ENCODE data around the gene PPIL1.

The PPIL1 gene

DNA sequence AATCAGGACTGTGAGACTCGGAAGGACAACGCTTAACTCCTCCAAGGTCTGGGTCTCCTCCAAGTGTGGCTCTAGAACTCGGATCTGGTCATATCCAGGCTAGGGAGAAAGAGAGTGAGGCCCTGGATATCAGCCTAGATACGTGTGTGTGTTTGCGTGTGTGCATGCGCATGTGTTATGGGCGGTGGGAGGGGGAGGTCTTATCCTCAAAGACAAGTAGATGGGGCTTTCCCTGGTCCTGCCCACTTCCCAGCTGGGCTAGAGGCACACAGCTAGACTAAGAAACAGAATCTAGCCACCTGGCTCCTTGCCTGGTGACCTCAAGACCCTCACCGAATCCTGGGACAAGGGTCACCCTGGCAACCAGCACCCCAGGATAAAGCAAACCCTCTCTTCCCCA, 48.6 kb downstream of the PPIL1 start:
- no peak for ATAC-seq (ENCODE audit: low read depth)
- TF ChIP-seq CTCF (IDR thresholded peaks at IDR 0.05; ENCODE audit: poor library complexity, severe bottlenecking) = no peak
- H3K4me1 ChIP-seq (ENCODE audit: insufficient read depth, poor library complexity, severe bottlenecking) = peaks cover 11% of the 10 kb centered on the region
- no peaks in the 10 kb centered on the region for H3K9me3 ChIP-seq (ENCODE audit: severe bottlenecking)
- H3K27me3 ChIP-seq (ENCODE audit: insufficient read depth, poor library complexity, severe bottlenecking) = no peaks in the 10 kb centered on the region
- no peaks in the 10 kb centered on the region for H3K36me3 ChIP-seq (ENCODE audit: low read depth)
- DNase-seq (ENCODE audit: low spot score) = no peak
- no peak overlapping the region for H3K4me3 ChIP-seq (ENCODE audit: severe bottlenecking)
- H3K27ac ChIP-seq (ENCODE audit: poor library complexity, severe bottlenecking) = no peak overlapping the region

DNA sequence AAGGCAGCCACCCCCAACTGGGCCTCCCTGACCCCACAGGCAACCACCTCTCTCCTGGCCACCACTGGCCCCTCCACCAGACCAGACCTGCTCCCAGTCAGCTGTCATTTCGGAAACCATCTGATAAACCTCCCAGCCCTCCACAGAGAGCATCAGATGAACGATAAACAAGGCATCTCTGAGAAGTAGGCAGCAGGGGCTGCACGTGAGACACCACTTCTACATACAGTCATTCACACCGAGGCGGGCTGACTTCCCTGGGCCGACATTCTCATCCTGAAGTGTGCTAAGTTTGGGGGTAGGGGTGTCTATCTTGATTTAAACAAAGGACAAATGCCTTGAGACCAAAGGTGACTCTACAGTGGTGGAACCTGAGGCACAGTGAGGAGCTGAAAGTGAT, 49.2 kb downstream of the PPIL1 start:
- Histone ChIP-seq H3K27me3 (ENCODE audit: insufficient read depth, poor library complexity, severe bottlenecking) (no peaks in the 10 kb centered on the region), H3K4me3 (ENCODE audit: severe bottlenecking) (no peak overlapping the region), H3K9me3 (ENCODE audit: severe bottlenecking) (no peaks in the 10 kb centered on the region), H3K27ac (ENCODE audit: poor library complexity, severe bottlenecking) (no peak overlapping the region), H3K4me1 (ENCODE audit: insufficient read depth, poor library complexity, severe bottlenecking) (peaks cover 16% of the 10 kb centered on the region), H3K36me3 (ENCODE audit: low read depth) (no peaks in the 10 kb centered on the region)
- TF ChIP-seq CTCF (IDR thresholded peaks at IDR 0.05; ENCODE audit: poor library complexity, severe bottlenecking) = no peak
- no peak for DNase-seq (ENCODE audit: low spot score)
- no peak for ATAC-seq (ENCODE audit: low read depth)

GRCh38 chr6:36824253-36824652, 50.4 kb downstream of the PPIL1 start:
- DNase-seq (ENCODE audit: low spot score) (no peak), ATAC-seq (ENCODE audit: low read depth) (no peak)
- H3K4me3 ChIP-seq (ENCODE audit: severe bottlenecking) = no peak overlapping the region
- no peak overlapping the region for H3K27ac ChIP-seq (ENCODE audit: poor library complexity, severe bottlenecking)
- no peaks in the 10 kb centered on the region for H3K27me3 ChIP-seq (ENCODE audit: insufficient read depth, poor library complexity, severe bottlenecking)
- peaks cover 15% of the 10 kb centered on the region for H3K4me1 ChIP-seq (ENCODE audit: insufficient read depth, poor library complexity, severe bottlenecking)
- H3K9me3 ChIP-seq (ENCODE audit: severe bottlenecking) = no peaks in the 10 kb centered on the region
- TF ChIP-seq CTCF (IDR thresholded peaks at IDR 0.05; ENCODE audit: poor library complexity, severe bottlenecking) = no peak
- no peaks in the 10 kb centered on the region for H3K36me3 ChIP-seq (ENCODE audit: low read depth)

DNA sequence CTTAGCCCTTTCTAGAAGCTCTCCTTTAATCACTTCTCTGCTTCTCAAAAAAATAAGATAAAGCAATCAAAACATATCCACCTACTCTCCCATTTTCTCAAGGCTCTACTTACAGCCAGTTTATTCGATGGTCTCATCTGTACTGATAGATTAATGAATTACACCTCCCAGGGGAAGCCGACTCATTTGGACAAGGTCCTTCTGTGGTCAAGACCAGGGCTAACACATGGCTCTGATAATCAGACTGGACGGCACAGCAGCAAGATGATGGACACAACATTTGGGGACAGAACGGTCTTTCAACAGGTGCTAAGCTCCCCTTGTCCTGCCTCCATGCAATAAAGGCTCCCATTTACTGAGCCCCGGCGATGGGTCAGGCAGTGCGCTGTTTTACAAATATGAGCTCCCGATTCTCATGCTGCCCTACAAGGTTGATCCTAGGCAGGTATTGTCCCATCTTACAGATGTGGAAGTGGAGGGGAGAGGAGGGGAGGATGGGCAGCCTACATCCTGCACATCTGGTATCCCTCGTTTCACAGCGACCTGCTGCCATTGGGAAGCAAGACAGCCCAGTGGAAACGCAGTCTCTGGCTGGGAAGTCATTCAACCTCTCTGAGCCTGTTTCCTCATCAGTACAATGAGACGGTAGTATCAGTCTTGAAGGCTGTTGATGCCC, 51.0 kb downstream of the PPIL1 start:
- no peaks in the 10 kb centered on the region for H3K27me3 ChIP-seq (ENCODE audit: insufficient read depth, poor library complexity, severe bottlenecking)
- no peak for ATAC-seq (ENCODE audit: low read depth)
- no peak for TF ChIP-seq CTCF (IDR thresholded peaks at IDR 0.05; ENCODE audit: poor library complexity, severe bottlenecking)

DNA sequence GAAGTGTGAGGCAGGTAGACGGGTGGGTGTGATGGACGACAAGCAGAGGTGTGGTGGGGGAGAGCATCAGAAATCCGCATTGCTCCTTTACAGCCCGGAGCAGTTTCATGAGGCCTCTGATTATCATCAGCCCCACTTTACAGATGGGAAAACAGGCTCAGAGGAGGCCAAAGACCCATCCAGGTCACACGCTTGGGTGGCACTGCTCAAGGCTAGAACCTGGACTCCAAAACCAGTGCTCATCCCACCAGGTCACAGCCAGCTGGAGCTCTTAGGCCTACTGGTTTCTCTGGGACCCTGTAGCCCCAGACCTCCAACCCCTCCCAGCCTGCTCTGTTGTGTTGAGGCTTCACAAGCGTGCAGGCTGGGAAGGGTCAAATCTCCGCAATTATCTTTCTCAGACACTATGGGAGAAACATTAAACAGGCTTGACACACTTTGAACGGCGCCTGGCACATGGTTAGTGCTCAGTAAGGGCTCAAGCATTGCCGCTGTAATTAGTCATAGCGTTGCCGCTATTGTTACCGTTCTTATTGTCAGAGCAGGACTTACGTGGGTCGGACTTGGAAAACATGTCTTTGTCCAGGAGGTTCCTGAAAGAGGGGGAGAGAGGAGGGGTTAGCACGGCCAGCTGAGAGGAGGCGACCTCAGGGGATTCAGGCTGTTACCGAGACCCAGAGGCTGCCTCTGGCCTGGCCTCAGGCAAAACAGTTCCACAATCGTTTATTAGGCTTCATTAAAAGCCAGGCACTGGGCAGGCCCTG, 51.9 kb downstream of the PPIL1 start:
- Histone ChIP-seq H3K27ac (ENCODE audit: poor library complexity, severe bottlenecking) (no peak overlapping the region), H3K4me3 (ENCODE audit: severe bottlenecking) (no peak overlapping the region), H3K9me3 (ENCODE audit: severe bottlenecking) (no peaks in the 10 kb centered on the region), H3K27me3 (ENCODE audit: insufficient read depth, poor library complexity, severe bottlenecking) (no peaks in the 10 kb centered on the region), H3K4me1 (ENCODE audit: insufficient read depth, poor library complexity, severe bottlenecking) (peaks cover 15% of the 10 kb centered on the region), H3K36me3 (ENCODE audit: low read depth) (no peaks in the 10 kb centered on the region)
- TF ChIP-seq CTCF (IDR thresholded peaks at IDR 0.05; ENCODE audit: poor library complexity, severe bottlenecking) = no peak
- ATAC-seq (ENCODE audit: low read depth) (no peak), DNase-seq (ENCODE audit: low spot score) (no peak)

More for the DNA sequence above, 51.0 kb downstream of the PPIL1 start:
- Histone ChIP-seq H3K27ac (ENCODE audit: poor library complexity, severe bottlenecking) (no peak overlapping the region), H3K4me3 (ENCODE audit: severe bottlenecking) (no peak overlapping the region), H3K9me3 (ENCODE audit: severe bottlenecking) (no peaks in the 10 kb centered on the region), H3K4me1 (ENCODE audit: insufficient read depth, poor library complexity, severe bottlenecking) (peaks cover 15% of the 10 kb centered on the region), H3K36me3 (ENCODE audit: low read depth) (no peaks in the 10 kb centered on the region)
- DNase-seq (ENCODE audit: low spot score) = no peak
